Neuronal stem cell (in vitro differentiated cells): ENCODE results near the gene DYNLT5.

Experiments
- DNase-seq: peaks from one replicate; pipeline ENCODE4 v3.0.0-alpha.2; 2013; ENCODE audit warnings: low spot score
- H2AFZ ChIP-seq: one replicate; pipeline ENCODE4 v1.6.1; 2013; ENCODE audit warnings: mild to moderate bottlenecking, low read length, inconsistent platforms
- H2AK5ac ChIP-seq: 2 replicates; pipeline ENCODE4 v1.6.1; 2013; ENCODE audit warnings: low read depth, mild to moderate bottlenecking, inconsistent platforms, low read length, moderate library complexity, mixed read lengths
- H2BK120ac ChIP-seq: 2 replicates; pipeline ENCODE4 v1.6.1; 2013; ENCODE audit warnings: low read depth, mild to moderate bottlenecking, inconsistent platforms, low read length, moderate library complexity, mixed read lengths
- H2BK12ac ChIP-seq: one replicate; pipeline ENCODE4 v1.6.1; 2013; ENCODE audit warnings: low read length, inconsistent platforms
- H2BK15ac ChIP-seq: 2 replicates; pipeline ENCODE4 v1.6.1; 2013; ENCODE audit warnings: mild to moderate bottlenecking, low read length, inconsistent platforms, mixed read lengths
- H2BK5ac ChIP-seq: one replicate; pipeline ENCODE4 v1.6.1; 2013; ENCODE audit warnings: inconsistent platforms, mild to moderate bottlenecking, low read length, moderate library complexity
- H3K14ac ChIP-seq: one replicate; pipeline ENCODE4 v1.6.1; 2013; ENCODE audit warnings: low read length, inconsistent platforms
- H3K18ac ChIP-seq: 2 replicates; pipeline ENCODE4 v1.6.1; 2013; ENCODE audit warnings: low read length, inconsistent platforms
- H3K23ac ChIP-seq: 2 replicates; pipeline ENCODE4 v1.6.1; 2013; ENCODE audit warnings: low read depth, mild to moderate bottlenecking, mixed read lengths, low read length, inconsistent platforms; ENCODE audit not compliant: poor library complexity
- H3K27ac ChIP-seq: replicated peaks from 3 replicates; pipeline ENCODE4 v1.5.1; 2013; ENCODE audit warnings: low read length, inconsistent platforms
- H3K27me3 ChIP-seq, 3 experiments: 2 replicates each; pipeline ENCODE4 v1.6.1; 2013; ENCODE audit warnings: low read length in 3 of 3, mild to moderate bottlenecking in 2 of 3, inconsistent platforms in 1 of 3, low read depth in 1 of 3, mixed read lengths in 1 of 3, moderate library complexity in 1 of 3; ENCODE audit not compliant: control insufficient read depth in 3 of 3, insufficient read depth in 3 of 3
- H3K36me3 ChIP-seq, 2 donors: replicated peaks in 1 of 2; 2 replicates each; pipeline ENCODE4 v1.6.1; 2013; ENCODE audit warnings: low read length in 2 of 2; ENCODE audit not compliant: control insufficient read depth in 2 of 2, insufficient read depth in 2 of 2
- H3K4ac ChIP-seq: 2 replicates; pipeline ENCODE4 v1.6.1; 2013; ENCODE audit warnings: inconsistent platforms, mild to moderate bottlenecking, low read length, moderate library complexity
- H3K4me1 ChIP-seq, 2 donors: 1 replicate in 1 of 2; 2 replicates in 1 of 2; pipeline ENCODE4 v1.6.1; 2013; ENCODE audit warnings: low read length in 2 of 2, low read depth in 1 of 2; ENCODE audit not compliant: control insufficient read depth in 2 of 2, insufficient read depth in 1 of 2
- H3K4me2 ChIP-seq: one replicate; pipeline ENCODE4 v1.6.1; 2013; ENCODE audit warnings: mild to moderate bottlenecking, low read length, inconsistent platforms; ENCODE audit not compliant: insufficient read depth, poor library complexity, severe bottlenecking
- H3K4me3 ChIP-seq, 2 donors: 2 replicates each; pipeline ENCODE4 v1.5.1; 2013; ENCODE audit warnings: low read length in 2 of 2, mild to moderate bottlenecking in 2 of 2, inconsistent platforms in 1 of 2, moderate library complexity in 1 of 2
- H3K79me1 ChIP-seq: one replicate; pipeline ENCODE4 v1.6.1; 2013; ENCODE audit warnings: low read depth, mild to moderate bottlenecking, inconsistent platforms, low read length, moderate library complexity
- H3K9ac ChIP-seq: one replicate; pipeline ENCODE4 v1.6.1; 2013; ENCODE audit warnings: mild to moderate bottlenecking, low read depth, low read length, inconsistent platforms; ENCODE audit not compliant: poor library complexity
- H3K9me3 ChIP-seq, 2 donors: replicated peaks in 1 of 2; 2 replicates each; pipeline versions ENCODE3 to v1.6.1; 2013; ENCODE audit warnings: low read length in 2 of 2, mild to moderate bottlenecking in 2 of 2, inconsistent platforms in 1 of 2, low read depth in 1 of 2, mixed read lengths in 1 of 2, moderate library complexity in 1 of 2; ENCODE audit not compliant: control insufficient read depth in 2 of 2, insufficient read depth in 1 of 2
- H4K8ac ChIP-seq: one replicate; pipeline ENCODE4 v1.6.1; 2013; ENCODE audit warnings: low read depth, mild to moderate bottlenecking, inconsistent platforms, low read length, moderate library complexity
- H4K91ac ChIP-seq: one replicate; pipeline ENCODE4 v1.6.1; 2013; ENCODE audit warnings: low read length, low read depth, mild to moderate bottlenecking, inconsistent platforms; ENCODE audit not compliant: poor library complexity
- WGBS, 2 donors: extraction: QIAGEN DNeasy Blood & Tissue Kit; methylation state at CpG; one replicate each; pipeline ENCODE4 v1.1.7; 2013; ENCODE audit warnings: missing lambda C conversion rate in 2 of 2, mixed read lengths in 1 of 2; ENCODE audit not compliant: insufficient read length in 2 of 2, insufficient replicate concordance in 1 of 2; ENCODE audit errors: extremely low coverage in 2 of 2; 5-methylcytosine and 5-hydroxymethylcytosine counted together

Gene DYNLT5

DNA sequence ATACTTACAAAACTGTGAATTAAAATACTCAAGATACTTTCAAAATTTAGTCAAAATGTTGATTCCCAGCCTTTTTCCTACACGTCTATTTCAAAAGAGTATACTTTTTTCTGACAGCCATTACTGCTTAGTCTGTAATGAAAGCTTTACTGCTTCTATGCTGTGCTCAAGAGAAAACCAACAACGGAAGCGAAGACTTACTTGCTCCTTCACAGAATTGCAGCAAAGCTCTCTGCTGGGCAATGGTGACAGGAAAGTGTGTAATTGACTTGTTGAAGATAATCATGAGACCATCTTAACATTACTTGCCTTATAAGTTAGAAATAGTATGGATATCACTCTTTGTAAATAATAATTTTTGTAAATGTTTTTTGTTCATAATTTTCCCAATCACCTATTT, 1.7 kb upstream of the DYNLT5 start:
- H2BK120ac ChIP-seq = no peak overlapping the region
- peaks cover 3 to 7% of the 10 kb centered on the region in 2 donors for H3K4me1 ChIP-seq
- no CpG with 5 or more reads among the region's 3 CpGs for WGBS, 2 donors

DNA sequence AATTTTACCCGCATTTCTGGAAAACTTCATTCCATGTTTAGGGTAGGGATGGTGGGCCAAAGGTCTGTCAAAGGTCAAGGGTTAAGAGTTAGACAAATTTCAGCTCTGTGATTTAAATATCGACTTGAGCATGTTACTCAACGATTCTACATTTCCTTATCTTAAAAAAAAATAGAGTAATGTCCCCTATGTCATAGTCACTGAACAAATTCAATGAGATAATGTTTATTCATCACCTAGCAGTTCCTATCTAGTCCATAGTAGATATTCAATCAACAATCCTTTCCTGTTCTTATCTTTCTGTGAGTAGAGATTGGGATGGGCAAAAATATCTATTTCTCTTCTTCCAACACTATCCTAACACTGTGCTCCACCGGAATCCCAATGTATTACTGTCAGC, 1.1 kb upstream of the DYNLT5 start:
- WGBS, 2 donors = no CpG with 5 or more reads among the region's 4 CpGs

More for the DNA sequence above, 1.7 kb upstream of the DYNLT5 start:
- H3K23ac ChIP-seq = no peak overlapping the region
- H4K91ac ChIP-seq = no peak overlapping the region
- H3K4me3 ChIP-seq = no peak overlapping the region
- H2BK12ac ChIP-seq = no peak overlapping the region
- H3K79me1 ChIP-seq = no peaks in the 10 kb centered on the region
- no peaks in the 10 kb centered on the region for H3K36me3 ChIP-seq
- H3K4ac ChIP-seq = no peak overlapping the region
- H4K8ac ChIP-seq = no peak overlapping the region
- no peak overlapping the region for H3K27ac ChIP-seq
- no peak overlapping the region for H2BK15ac ChIP-seq
- H2BK5ac ChIP-seq = no peak overlapping the region
- no peak overlapping the region for H3K4me2 ChIP-seq
- H2AFZ ChIP-seq = no peak overlapping the region
- H3K14ac ChIP-seq = no peak overlapping the region
- H3K9ac ChIP-seq = no peak overlapping the region
- H3K9me3 ChIP-seq = peaks cover 0 to 2% of the 10 kb centered on the region in 2 donors
- no peak for DNase-seq
- H3K27me3 ChIP-seq = peaks cover 0 to 13% (median 2%) of the 10 kb centered on the region in 3 experiments
- no peak overlapping the region for H2AK5ac ChIP-seq
- H3K18ac ChIP-seq = no peak overlapping the region

DNA sequence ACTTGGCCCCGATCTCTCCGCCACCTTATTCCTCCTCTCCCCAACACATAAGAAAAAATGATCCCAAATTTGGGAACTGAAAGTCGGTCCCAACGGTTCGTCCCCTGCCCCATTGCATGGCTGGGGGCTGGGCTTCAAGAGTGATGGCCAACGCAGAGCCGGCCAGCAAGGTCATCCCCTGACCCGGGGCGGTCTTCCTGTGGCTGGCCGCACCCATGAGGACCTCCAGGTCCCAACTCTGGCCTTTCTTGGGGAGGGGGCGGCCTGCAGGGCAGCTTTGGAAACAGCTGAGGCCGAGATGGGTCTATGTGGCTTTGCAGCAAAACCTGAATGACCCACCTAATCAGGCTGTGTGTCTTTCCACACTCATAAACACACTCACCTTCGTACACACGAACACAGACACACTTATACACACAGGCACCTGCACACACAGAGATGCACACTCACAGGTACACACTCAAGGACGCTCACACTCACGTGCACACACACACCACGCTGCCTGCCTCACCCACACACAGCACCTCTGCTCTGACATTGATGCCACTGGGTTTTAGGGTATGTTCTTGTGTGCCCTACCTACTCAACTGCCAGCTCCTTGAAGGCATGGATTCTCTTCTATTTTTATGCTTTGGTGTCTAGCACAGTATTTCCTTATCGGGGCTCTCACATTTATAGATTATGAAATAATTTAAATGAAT, 562 bp downstream of the DYNLT5 start:
- DNase-seq = no peak
- H3K4me3 ChIP-seq = peak overlapping the region; percentile 37 to 75
- no peak overlapping the region for H3K4ac ChIP-seq
- H3K9me3 ChIP-seq = peaks cover 0 to 2% of the 10 kb centered on the region in 2 donors
- WGBS, 2 donors = no CpG with 5 or more reads among the region's 18 CpGs
- H3K18ac ChIP-seq = peak overlapping the region; percentile 74
- H3K14ac ChIP-seq = no peak overlapping the region
- H3K4me1 ChIP-seq = peaks cover 3 to 7% of the 10 kb centered on the region in 2 donors
- no peak overlapping the region for H3K9ac ChIP-seq
- H3K27ac ChIP-seq = no peak overlapping the region
- H3K36me3 ChIP-seq = no peaks in the 10 kb centered on the region
- H2BK5ac ChIP-seq = no peak overlapping the region
- H3K4me2 ChIP-seq = peak overlapping the region; percentile 77
- H4K8ac ChIP-seq = no peak overlapping the region
- peak overlapping the region; percentile 9 for H3K23ac ChIP-seq
- H2AK5ac ChIP-seq = peak overlapping the region; percentile 34
- H3K27me3 ChIP-seq = peaks cover 0 to 13% (median 2%) of the 10 kb centered on the region in 3 experiments
- H2BK15ac ChIP-seq = no peak overlapping the region
- H4K91ac ChIP-seq = no peak overlapping the region
- no peaks in the 10 kb centered on the region for H3K79me1 ChIP-seq
- H2AFZ ChIP-seq = peak overlapping the region; percentile 89
- H2BK120ac ChIP-seq = no peak overlapping the region
- no peak overlapping the region for H2BK12ac ChIP-seq

More for the DNA sequence above, 1.1 kb upstream of the DYNLT5 start:
- H2BK15ac ChIP-seq = no peak overlapping the region
- H2AK5ac ChIP-seq = no peak overlapping the region
- H3K4me3 ChIP-seq = no peak overlapping the region
- no peak overlapping the region for H4K8ac ChIP-seq
- H3K36me3 ChIP-seq = no peaks in the 10 kb centered on the region
- no peak overlapping the region for H3K4me2 ChIP-seq
- peaks cover 0 to 2% of the 10 kb centered on the region in 2 donors for H3K9me3 ChIP-seq
- peaks cover 3 to 7% of the 10 kb centered on the region in 2 donors for H3K4me1 ChIP-seq
- no peak overlapping the region for H3K27ac ChIP-seq
- no peak overlapping the region for H2AFZ ChIP-seq
- H2BK120ac ChIP-seq = no peak overlapping the region
- no peak overlapping the region for H3K14ac ChIP-seq
- H4K91ac ChIP-seq = no peak overlapping the region
- no peak overlapping the region for H3K4ac ChIP-seq
- H3K79me1 ChIP-seq = no peaks in the 10 kb centered on the region
- H3K18ac ChIP-seq = no peak overlapping the region
- H3K23ac ChIP-seq = no peak overlapping the region
- no peak overlapping the region for H3K9ac ChIP-seq
- DNase-seq = no peak
- H3K27me3 ChIP-seq = peaks cover 0 to 13% (median 2%) of the 10 kb centered on the region in 3 experiments
- H2BK5ac ChIP-seq = no peak overlapping the region
- H2BK12ac ChIP-seq = no peak overlapping the region

DNA sequence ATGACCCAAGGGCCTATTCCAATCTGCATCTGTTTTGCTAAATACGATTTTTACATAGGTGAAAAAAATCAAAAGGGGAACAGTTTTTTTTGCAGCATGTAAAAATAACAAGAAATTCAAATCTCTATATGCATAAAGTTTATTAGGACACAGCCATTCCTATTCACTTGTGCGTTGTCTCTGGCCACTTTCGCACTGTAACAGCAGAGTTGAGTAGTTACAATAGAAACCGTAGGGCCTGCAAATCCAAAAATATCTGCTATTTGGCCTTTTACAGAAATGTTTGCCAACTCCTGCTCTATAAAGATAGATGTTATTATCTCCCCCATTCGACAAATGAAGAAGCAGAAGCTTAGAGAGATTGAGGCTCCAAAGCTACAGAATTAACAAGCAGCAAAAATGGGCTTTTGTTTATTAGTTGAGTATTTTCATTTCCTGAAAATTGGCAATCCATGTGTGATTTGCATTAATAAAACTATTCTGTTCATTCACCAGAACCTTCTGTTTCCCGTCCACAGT, 5.5 kb downstream of the DYNLT5 start:
- H2BK15ac ChIP-seq = no peak overlapping the region

More for the DNA sequence above, 5.5 kb downstream of the DYNLT5 start:
- no peak overlapping the region for H2BK12ac ChIP-seq
- H3K14ac ChIP-seq = no peak overlapping the region
- H3K4me1 ChIP-seq = peaks cover 2% of the 10 kb centered on the region in 2 donors
- WGBS, 2 donors = no CpG with 5 or more reads among the region's 6 CpGs
- no peak overlapping the region for H2AK5ac ChIP-seq
- no peak overlapping the region for H2BK120ac ChIP-seq
- no peak overlapping the region for H3K18ac ChIP-seq
- H3K23ac ChIP-seq = no peak overlapping the region
- peak overlapping the region; percentile 43 for H2AFZ ChIP-seq
- no peaks in the 10 kb centered on the region for H3K79me1 ChIP-seq
- H3K36me3 ChIP-seq = no peaks in the 10 kb centered on the region
- no peak overlapping the region for H4K91ac ChIP-seq
- no peak overlapping the region for H3K4me3 ChIP-seq
- H3K27ac ChIP-seq = no peak overlapping the region
- peaks cover 0 to 2% of the 10 kb centered on the region in 2 donors for H3K9me3 ChIP-seq
- peaks cover 0 to 7% (median 2%) of the 10 kb centered on the region in 3 experiments for H3K27me3 ChIP-seq
- no peak overlapping the region for H3K4ac ChIP-seq
- H2BK5ac ChIP-seq = no peak overlapping the region
- no peak overlapping the region for H3K9ac ChIP-seq
- H4K8ac ChIP-seq = no peak overlapping the region
- no peak for DNase-seq
- H3K4me2 ChIP-seq = no peak overlapping the region
